Endothelial cell of umbilical vein (primary cell): ENCODE data around the gene CACNA2D2. TPM values are rescaled to one million over a fixed set of nuclear protein-coding genes. Genes with fewer than 3 reads are reported as not detected.

Experiments used
- BruUV-seq: library from RNA; stranded (reverse); fragments of 400-500 nt; replicated peaks from 2 replicates; lab custom pipeline; 2021; lab: Mats Ljungman, UMichigan
- CTCF ChIA-PET: fragments of 300-600, 350-600 bp; sonication (Branson Sonifier 250); formaldehyde crosslinking; loops from one replicate; lab custom pipeline; 2021; ENCODE audit warnings: antibody characterized with exemption, inconsistent platforms; lab: Charles Lee
- POLR2A ChIA-PET: fragments of 300-600, 350-600 bp; sonication (Branson Sonifier 250); formaldehyde crosslinking; loops from one replicate; lab custom pipeline; 2021; ENCODE audit warnings: antibody characterized with exemption, inconsistent platforms; lab: Charles Lee
- DNase-seq: peaks from one replicate; pipeline ENCODE4 v3.0.0-alpha.2; 2011; ENCODE audit warnings: low read depth, low spot score
- FAIRE-seq: peaks from 2 replicates; lab custom pipeline; 2011; peaks lifted over from hg19 to GRCh38; lab: Jason Lieb, UNC
- H2AFZ ChIP-seq: 2 replicates; pipeline ENCODE4 v1.6.0; 2012; ENCODE audit warnings: low read depth, low read length, control low read depth, inconsistent platforms
- H3K27ac ChIP-seq: 2 replicates; pipeline ENCODE4 v1.5.1; 2011; ENCODE audit warnings: low read depth, mild to moderate bottlenecking, control low read depth, low read length, moderate library complexity; ENCODE audit not compliant: insufficient read depth
- H3K27me3 ChIP-seq, 2 experiments: 2 replicates each; pipeline versions ENCODE4 v1.6.0 to v1.6.1; 2011; ENCODE audit warnings: low read length in 2 of 2, mixed read lengths in 1 of 2; ENCODE audit not compliant: control insufficient read depth in 2 of 2, insufficient read depth in 2 of 2
- H3K36me3 ChIP-seq, 2 experiments: 2 replicates in 1 of 2; 3 replicates in 1 of 2; pipeline ENCODE4 v1.5.1; 2011; ENCODE audit warnings: low read length in 2 of 2, mild to moderate bottlenecking in 1 of 2, moderate library complexity in 1 of 2; ENCODE audit not compliant: control insufficient read depth in 2 of 2, insufficient read depth in 2 of 2; ENCODE audit errors: extremely low read depth in 1 of 2
- H3K4me1 ChIP-seq: 3 replicates; pipeline ENCODE4 v1.5.1; 2011; ENCODE audit warnings: mild to moderate bottlenecking, low read length; ENCODE audit not compliant: control insufficient read depth, insufficient read depth; ENCODE audit errors: extremely low read depth
- H3K4me2 ChIP-seq: 2 replicates; pipeline ENCODE4 v1.6.1; 2011; ENCODE audit warnings: low read length, control low read depth, mixed read lengths; ENCODE audit not compliant: insufficient read depth
- H3K4me3 ChIP-seq, 3 experiments: fragments of 200-600 bp in 1 of 3; sonication (generic), shearing (Covaris generic) in 1 of 3; replicated peaks in 1 of 3; 2 replicates each; pipeline ENCODE4 v1.5.1; 2011 to 2016; ENCODE audit warnings: control low read depth in 3 of 3, low read length in 3 of 3, mild to moderate bottlenecking in 2 of 3, inconsistent platforms in 1 of 3, low read depth in 1 of 3, moderate library complexity in 1 of 3; ENCODE audit not compliant: insufficient read depth in 1 of 3
- H3K79me2 ChIP-seq: 2 replicates; pipeline ENCODE4 v1.6.0; 2012; ENCODE audit warnings: low read length, inconsistent platforms; ENCODE audit not compliant: control insufficient read depth, insufficient read depth
- H3K9ac ChIP-seq: replicated peaks from 2 replicates; pipeline ENCODE3; 2011; ENCODE audit warnings: low read length, control low read depth; ENCODE audit not compliant: insufficient read depth; ENCODE audit errors: extremely low read depth
- H3K9me1 ChIP-seq: replicated peaks from 3 replicates; pipeline ENCODE4 v1.6.0; 2011; ENCODE audit warnings: mild to moderate bottlenecking, low read length; ENCODE audit not compliant: control insufficient read depth, insufficient read depth; ENCODE audit errors: extremely low read depth
- H3K9me3 ChIP-seq: replicated peaks from 2 replicates; pipeline ENCODE4 v1.5.1; 2012; ENCODE audit warnings: low read length, inconsistent platforms; ENCODE audit not compliant: control insufficient read depth, insufficient read depth
- H4K20me1 ChIP-seq: replicated peaks from 2 replicates; pipeline ENCODE3; 2011; ENCODE audit warnings: mild to moderate bottlenecking, low read length; ENCODE audit not compliant: control insufficient read depth, insufficient read depth; ENCODE audit errors: extremely low read depth
- EZH2 ChIP-seq: IDR thresholded peaks from 2 replicates; pipeline ENCODE4 v1.6.1; 2012; ENCODE audit warnings: borderline replicate concordance, low read depth, mild to moderate bottlenecking, moderate library complexity, low read length, inconsistent platforms; ENCODE audit not compliant: severe bottlenecking
- FOS ChIP-seq: IDR thresholded peaks from 2 replicates; pipeline ENCODE4 v1.6.1; 2011; ENCODE audit warnings: mild to moderate bottlenecking, low read length, moderate library complexity, borderline replicate concordance; ENCODE audit not compliant: insufficient read depth
- GATA2 ChIP-seq: IDR thresholded peaks from 2 replicates; pipeline ENCODE4 v1.7.0; 2011; ENCODE audit warnings: low read depth, mild to moderate bottlenecking, moderate library complexity, mixed read lengths, low read length; ENCODE audit not compliant: insufficient read length, insufficient read depth
- JUN ChIP-seq: IDR thresholded peaks from 2 replicates; pipeline ENCODE4 v1.6.1; 2011; ENCODE audit warnings: borderline replicate concordance, low read depth; ENCODE audit not compliant: insufficient read length, insufficient read depth
- MYC ChIP-seq: IDR thresholded peaks from one replicate; pipeline ENCODE4 v1.6.1; 2011; ENCODE audit warnings: mild to moderate bottlenecking, low read depth, low read length
- POLR2A ChIP-seq: IDR thresholded peaks from 2 replicates; pipeline ENCODE4 v1.6.1; 2012; ENCODE audit warnings: low read depth, mild to moderate bottlenecking, control low read depth, low read length
- POLR2AphosphoS5 ChIP-seq: IDR thresholded peaks from 2 replicates; pipeline ENCODE4 v1.6.1; 2012; ENCODE audit warnings: low read depth, mild to moderate bottlenecking, control low read depth, low read length, moderate library complexity; ENCODE audit not compliant: insufficient read depth
- dilution Hi-C: fragments of 300-500 bp; cut with MboI; formaldehyde crosslinking; loops from one replicate; pipeline ENCODE4 v1.15.0; 2019; ENCODE audit warnings: low sequenced_read_pairs; ENCODE audit not compliant: extremely low pct_ligation_motif_present
- intact Hi-C: fragments of 100-400 bp; cut with micrococcal nuclease; formaldehyde crosslinking; loops from one replicate; pipeline ENCODE4 v1.10.0; 2022
- polyA plus RNA-seq, 4 experiments: library from polyadenylated mRNA; depleted of rRNA in 3 of 4; stranded (reverse) in 3 of 4; unstranded in 1 of 4; fragments of >200 nt; gene quantifications; 2 replicates each; pipeline versions ENCODE4 v1.2.1 to v1.2.3, GENCODE V29; 2011 to 2012; ENCODE audit warnings: missing spikeins in 1 of 4
- total RNA-seq: library from RNA; stranded (reverse); gene quantifications from 2 replicates; pipeline ENCODE4 v1.2.3, GENCODE V29; 2021
- TF ChIP-seq, protein P1 (sequence below): IDR thresholded peaks from 2 replicates; pipeline ENCODE4 v1.6.1; 2011; ENCODE audit not compliant: insufficient read depth, insufficient read length
- TF ChIP-seq, protein P2 (sequence below), 2 donors: IDR thresholded peaks; 1 replicate in 1 of 2; 2 replicates in 1 of 2; pipeline ENCODE4 v1.5.1; 2011; ENCODE audit warnings: low read length in 2 of 2, mild to moderate bottlenecking in 2 of 2, moderate library complexity in 2 of 2, control low read depth in 1 of 2, inconsistent platforms in 1 of 2, low read depth in 1 of 2; ENCODE audit not compliant: insufficient read depth in 1 of 2; ENCODE audit errors: extremely low read depth in 1 of 2

The CACNA2D2 gene
- total and polyA plus RNA-seq, 2 donors (not counting 3 experiments of a cell fraction or from before 2014, with no cell fraction given) = 0.15 TPM; not detected in 1

GRCh38 chr3:50475348-50475747 lies 28.1 kb downstream of the CACNA2D2 start:
- H3K4me2 ChIP-seq = no peak overlapping the region
- H3K79me2 ChIP-seq = no peaks in the 10 kb centered on the region
- no TSS peak for BruUV-seq
- dilution Hi-C loops = no loop called here
- FAIRE-seq (no peak), DNase-seq (no peak)
- H3K9ac ChIP-seq = no peak overlapping the region
- intact Hi-C loops = no loop called here
- no peaks in the 10 kb centered on the region for H4K20me1 ChIP-seq
- H3K36me3 ChIP-seq = no peaks in the 10 kb centered on the region
- no peaks in the 10 kb centered on the region for H3K9me3 ChIP-seq
- CTCF ChIA-PET = interaction anchor here (1.1 to 1.5 kb wide), 2 partner anchors 67 to 128 kb away, joined by 4 to 12 read pairs; no protein-coding TSS in a partner anchor
- H3K4me3 ChIP-seq = no peak overlapping the region
- no peak overlapping the region for H3K27ac ChIP-seq
- H2AFZ ChIP-seq = no peak overlapping the region
- POLR2A ChIA-PET = no interaction called here
- H3K27me3 ChIP-seq = no peaks in the 10 kb centered on the region
- TF ChIP-seq GATA2 = no peak
- no peak for TF ChIP-seq POLR2A
- TF ChIP-seq POLR2AphosphoS5 = no peak
- TF ChIP-seq, protein P1, sequence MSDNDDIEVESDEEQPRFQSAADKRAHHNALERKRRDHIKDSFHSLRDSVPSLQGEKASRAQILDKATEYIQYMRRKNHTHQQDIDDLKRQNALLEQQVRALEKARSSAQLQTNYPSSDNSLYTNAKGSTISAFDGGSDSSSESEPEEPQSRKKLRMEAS = no peak
- TF ChIP-seq FOS = no peak
- TF ChIP-seq, protein P2, sequence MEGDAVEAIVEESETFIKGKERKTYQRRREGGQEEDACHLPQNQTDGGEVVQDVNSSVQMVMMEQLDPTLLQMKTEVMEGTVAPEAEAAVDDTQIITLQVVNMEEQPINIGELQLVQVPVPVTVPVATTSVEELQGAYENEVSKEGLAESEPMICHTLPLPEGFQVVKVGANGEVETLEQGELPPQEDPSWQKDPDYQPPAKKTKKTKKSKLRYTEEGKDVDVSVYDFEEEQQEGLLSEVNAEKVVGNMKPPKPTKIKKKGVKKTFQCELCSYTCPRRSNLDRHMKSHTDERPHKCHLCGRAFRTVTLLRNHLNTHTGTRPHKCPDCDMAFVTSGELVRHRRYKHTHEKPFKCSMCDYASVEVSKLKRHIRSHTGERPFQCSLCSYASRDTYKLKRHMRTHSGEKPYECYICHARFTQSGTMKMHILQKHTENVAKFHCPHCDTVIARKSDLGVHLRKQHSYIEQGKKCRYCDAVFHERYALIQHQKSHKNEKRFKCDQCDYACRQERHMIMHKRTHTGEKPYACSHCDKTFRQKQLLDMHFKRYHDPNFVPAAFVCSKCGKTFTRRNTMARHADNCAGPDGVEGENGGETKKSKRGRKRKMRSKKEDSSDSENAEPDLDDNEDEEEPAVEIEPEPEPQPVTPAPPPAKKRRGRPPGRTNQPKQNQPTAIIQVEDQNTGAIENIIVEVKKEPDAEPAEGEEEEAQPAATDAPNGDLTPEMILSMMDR (IDR thresholded peaks at IDR 0.05; ENCODE audit: extremely low read depth in 1 of 2, insufficient read depth in 1 of 2, low read depth in 1 of 2, low read length in 2 of 2) = no peak
- TF ChIP-seq EZH2 = no peak
- TF ChIP-seq MYC = no peak
- TF ChIP-seq JUN = no peak
- no peaks in the 10 kb centered on the region for H3K9me1 ChIP-seq
- peaks cover 2% of the 10 kb centered on the region for H3K4me1 ChIP-seq
